Vagina (tissue), 2 donors: Measurements from ENCODE around the gene PTGER2. TPM values are rescaled to one million over a fixed set of nuclear protein-coding genes. Genes with fewer than 3 reads are reported as not detected.

Experiments
- DNase-seq, 2 donors: peaks; one replicate each; pipeline ENCODE4 v3.0.0-alpha.2; 2017; ENCODE audit errors: extremely low spot score in 2 of 2
- H3K27ac ChIP-seq: fragments of 200-600 bp; sonication (generic); one replicate; pipeline ENCODE4 v1.5.1; 2019
- H3K27me3 ChIP-seq: fragments of 200-600 bp; sonication (generic); one replicate; pipeline ENCODE4 v1.5.1; 2019
- H3K36me3 ChIP-seq, 2 donors: fragments of 200-600 bp; sonication (generic); one replicate each; pipeline ENCODE4 v1.5.1; 2017 to 2019
- H3K4me1 ChIP-seq: fragments of 200-600 bp; sonication (generic); one replicate; pipeline ENCODE4 v1.5.1; 2019
- H3K4me3 ChIP-seq, 2 donors: fragments of 200-600 bp; sonication (generic); 1 replicate in 1 of 2; 2 replicates in 1 of 2; pipeline ENCODE4 v1.5.1; 2016 to 2019
- H3K9me3 ChIP-seq: fragments of 200-600 bp; sonication (generic); one replicate; pipeline ENCODE4 v1.5.1; 2019
- POLR2A ChIP-seq, 2 donors: fragments of 450-650 bp; IDR thresholded peaks; one replicate each; pipeline ENCODE4 v1.6.1; 2017; ENCODE audit warnings: antibody characterized with exemption in 2 of 2, mild to moderate bottlenecking in 2 of 2, moderate library complexity in 2 of 2
- POLR2AphosphoS5 ChIP-seq, 2 donors: sonication (generic); formaldehyde crosslinking; IDR thresholded peaks; one replicate each; pipeline ENCODE4 v1.9.0; 2017; ENCODE audit warnings: antibody characterized with exemption in 2 of 2, mild to moderate bottlenecking in 2 of 2, low read depth in 1 of 2; ENCODE audit not compliant: insufficient read depth in 1 of 2
- intact Hi-C: fragments of 100-400 bp; cut with DNase I; formaldehyde crosslinking; loops from one replicate; pipeline ENCODE4 v1.15.1; 2023
- total RNA-seq: library from RNA; depleted of rRNA; stranded (reverse); fragments of >200 nt; gene quantifications from one replicate; pipeline ENCODE4 v1.2.3, GENCODE V29; 2016
- TF ChIP-seq, protein P1 (sequence below), 3 experiments: fragments of 450-650 bp in 2 of 3; fragments of 200-600 bp in 1 of 3; sonication (generic) in 1 of 3; IDR thresholded peaks; one replicate each; pipeline ENCODE4 v1.5.1; 2017 to 2019; ENCODE audit warnings: antibody characterized with exemption in 3 of 3, mild to moderate bottlenecking in 2 of 3, moderate library complexity in 2 of 3

PTGER2 gene
- total RNA-seq, 1 donor from 2014 or later, result 10.3 TPM

GRCh38 chr14:52313462-52313861, 650 bp upstream of the PTGER2 start:
- H3K9me3 ChIP-seq, result no peaks in the 10 kb centered on the region
- TF ChIP-seq, protein P1, sequence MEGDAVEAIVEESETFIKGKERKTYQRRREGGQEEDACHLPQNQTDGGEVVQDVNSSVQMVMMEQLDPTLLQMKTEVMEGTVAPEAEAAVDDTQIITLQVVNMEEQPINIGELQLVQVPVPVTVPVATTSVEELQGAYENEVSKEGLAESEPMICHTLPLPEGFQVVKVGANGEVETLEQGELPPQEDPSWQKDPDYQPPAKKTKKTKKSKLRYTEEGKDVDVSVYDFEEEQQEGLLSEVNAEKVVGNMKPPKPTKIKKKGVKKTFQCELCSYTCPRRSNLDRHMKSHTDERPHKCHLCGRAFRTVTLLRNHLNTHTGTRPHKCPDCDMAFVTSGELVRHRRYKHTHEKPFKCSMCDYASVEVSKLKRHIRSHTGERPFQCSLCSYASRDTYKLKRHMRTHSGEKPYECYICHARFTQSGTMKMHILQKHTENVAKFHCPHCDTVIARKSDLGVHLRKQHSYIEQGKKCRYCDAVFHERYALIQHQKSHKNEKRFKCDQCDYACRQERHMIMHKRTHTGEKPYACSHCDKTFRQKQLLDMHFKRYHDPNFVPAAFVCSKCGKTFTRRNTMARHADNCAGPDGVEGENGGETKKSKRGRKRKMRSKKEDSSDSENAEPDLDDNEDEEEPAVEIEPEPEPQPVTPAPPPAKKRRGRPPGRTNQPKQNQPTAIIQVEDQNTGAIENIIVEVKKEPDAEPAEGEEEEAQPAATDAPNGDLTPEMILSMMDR (IDR thresholded peaks at IDR 0.05), result no peak
- TF ChIP-seq POLR2AphosphoS5 (IDR thresholded peaks at IDR 0.05; ENCODE audit: insufficient read depth in 1 of 2, low read depth in 1 of 2), result no peak
- no peak for TF ChIP-seq POLR2A (IDR thresholded peaks at IDR 0.05)
- peak overlapping the region; percentile 53 to 74 for H3K4me3 ChIP-seq
- peak overlapping the region; percentile 50 for H3K27ac ChIP-seq
- no peaks in the 10 kb centered on the region for H3K27me3 ChIP-seq
- intact Hi-C loops, result no loop called here
- no peak for DNase-seq
- peaks cover 35% of the 10 kb centered on the region for H3K4me1 ChIP-seq
- H3K36me3 ChIP-seq, result no peaks in the 10 kb centered on the region

DNA sequence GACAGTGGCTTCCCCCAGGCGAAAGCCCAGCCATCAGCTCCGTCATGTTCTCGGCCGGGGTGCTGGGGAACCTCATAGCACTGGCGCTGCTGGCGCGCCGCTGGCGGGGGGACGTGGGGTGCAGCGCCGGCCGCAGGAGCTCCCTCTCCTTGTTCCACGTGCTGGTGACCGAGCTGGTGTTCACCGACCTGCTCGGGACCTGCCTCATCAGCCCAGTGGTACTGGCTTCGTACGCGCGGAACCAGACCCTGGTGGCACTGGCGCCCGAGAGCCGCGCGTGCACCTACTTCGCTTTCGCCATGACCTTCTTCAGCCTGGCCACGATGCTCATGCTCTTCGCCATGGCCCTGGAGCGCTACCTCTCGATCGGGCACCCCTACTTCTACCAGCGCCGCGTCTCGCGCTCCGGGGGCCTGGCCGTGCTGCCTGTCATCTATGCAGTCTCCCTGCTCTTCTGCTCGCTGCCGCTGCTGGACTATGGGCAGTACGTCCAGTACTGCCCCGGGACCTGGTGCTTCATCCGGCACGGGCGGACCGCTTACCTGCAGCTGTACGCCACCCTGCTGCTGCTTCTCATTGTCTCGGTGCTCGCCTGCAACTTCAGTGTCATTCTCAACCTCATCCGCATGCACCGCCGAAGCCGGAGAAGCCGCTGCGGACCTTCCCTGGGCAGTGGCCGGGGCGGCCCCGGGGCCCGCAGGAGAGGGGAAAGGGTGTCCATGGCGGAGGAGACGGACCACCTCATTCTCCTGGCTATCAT, 663 bp downstream of the PTGER2 start:
- Histone ChIP-seq H3K27ac (peak overlapping the region; percentile 75), H3K36me3 (no peaks in the 10 kb centered on the region), H3K27me3 (no peaks in the 10 kb centered on the region), H3K4me3 (peak overlapping the region; percentile 53 to 74), H3K4me1 (peaks cover 35% of the 10 kb centered on the region), H3K9me3 (no peaks in the 10 kb centered on the region)
- intact Hi-C loops, result no loop called here
- no peak for DNase-seq
- TF ChIP-seq POLR2A (IDR thresholded peaks at IDR 0.05) (no peak), POLR2AphosphoS5 (IDR thresholded peaks at IDR 0.05; ENCODE audit: insufficient read depth in 1 of 2, low read depth in 1 of 2) (peak in 1 of 2 donors; percentile 12)
- TF ChIP-seq, protein P1 (IDR thresholded peaks at IDR 0.05), result no peak

DNA sequence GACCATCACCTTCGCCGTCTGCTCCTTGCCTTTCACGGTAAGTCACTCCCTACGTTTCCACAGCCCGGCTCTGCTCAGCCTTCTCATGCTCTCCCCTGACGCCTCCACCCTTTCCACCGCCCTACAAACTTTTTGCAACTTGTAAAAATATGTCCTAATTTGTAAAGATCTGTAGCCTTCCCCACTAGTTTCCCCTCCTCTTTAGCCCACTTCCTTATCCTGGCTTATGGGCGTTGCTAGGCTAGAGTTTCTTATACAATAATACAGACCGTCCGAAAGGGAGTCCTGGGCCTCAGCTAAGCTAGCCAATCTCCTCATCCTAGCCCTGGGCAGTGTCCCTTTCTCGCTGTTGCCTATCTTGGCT, 1.2 kb downstream of the PTGER2 start:
- intact Hi-C loops, result no loop called here
- TF ChIP-seq, protein P1 (IDR thresholded peaks at IDR 0.05), result no peak
- no peak for TF ChIP-seq POLR2AphosphoS5 (IDR thresholded peaks at IDR 0.05; ENCODE audit: insufficient read depth in 1 of 2, low read depth in 1 of 2)
- TF ChIP-seq POLR2A (IDR thresholded peaks at IDR 0.05), result no peak
- peak overlapping the region; percentile 53 to 74 for H3K4me3 ChIP-seq
- no peaks in the 10 kb centered on the region for H3K9me3 ChIP-seq
- no peaks in the 10 kb centered on the region for H3K27me3 ChIP-seq
- H3K36me3 ChIP-seq, result no peaks in the 10 kb centered on the region
- DNase-seq, result no peak
- peaks cover 35% of the 10 kb centered on the region for H3K4me1 ChIP-seq
- peak overlapping the region; percentile 75 for H3K27ac ChIP-seq

DNA sequence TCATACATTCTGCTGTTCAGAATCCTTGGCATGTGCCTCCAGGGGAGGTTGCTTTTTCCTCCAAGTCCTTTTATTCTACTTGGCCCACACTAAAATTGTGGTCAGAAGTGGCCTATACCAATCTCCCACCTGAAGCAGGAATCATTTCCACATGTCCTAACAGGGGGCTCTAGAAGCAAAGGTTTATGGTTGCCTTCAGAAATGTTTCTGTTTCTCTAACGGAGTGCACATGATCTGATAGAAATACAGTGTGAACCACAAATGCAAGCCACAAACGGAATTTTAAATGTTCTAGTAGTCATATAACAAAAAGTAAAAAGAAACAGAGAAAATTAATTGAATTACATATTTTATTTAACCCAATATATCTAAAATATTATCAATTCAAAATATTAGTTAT, 4.0 kb downstream of the PTGER2 start:
- no peak overlapping the region for H3K27ac ChIP-seq
- no peaks in the 10 kb centered on the region for H3K27me3 ChIP-seq
- no peak for DNase-seq
- H3K4me1 ChIP-seq, result peaks cover 19% of the 10 kb centered on the region
- intact Hi-C loops, result no loop called here
- H3K9me3 ChIP-seq, result no peaks in the 10 kb centered on the region
- TF ChIP-seq, protein P1 (IDR thresholded peaks at IDR 0.05), result no peak
- TF ChIP-seq POLR2A (IDR thresholded peaks at IDR 0.05) (no peak), POLR2AphosphoS5 (IDR thresholded peaks at IDR 0.05; ENCODE audit: insufficient read depth in 1 of 2, low read depth in 1 of 2) (no peak)
- no peaks in the 10 kb centered on the region for H3K36me3 ChIP-seq
- no peak overlapping the region for H3K4me3 ChIP-seq
